Stimulated activated CD4-positive, alpha-beta T cell treated with anti-CD3 and anti-CD28 coated beads, Interleukin-12 subunit alpha, Interleukin-12 subunit beta, amount 100 ng/mL, for 4 hours (primary cell): Measurements from ENCODE around the gene SIL1.
"Not testable (repeated sequence)": the region's sequence is repeated elsewhere in the genome, so short reads cannot be mapped to it uniquely, and the experiment has no call there.

Experiments used
- DNase-seq: peaks from one replicate; pipeline ENCODE4 v3.0.0-alpha.2; 2020

SIL1 gene

DNA sequence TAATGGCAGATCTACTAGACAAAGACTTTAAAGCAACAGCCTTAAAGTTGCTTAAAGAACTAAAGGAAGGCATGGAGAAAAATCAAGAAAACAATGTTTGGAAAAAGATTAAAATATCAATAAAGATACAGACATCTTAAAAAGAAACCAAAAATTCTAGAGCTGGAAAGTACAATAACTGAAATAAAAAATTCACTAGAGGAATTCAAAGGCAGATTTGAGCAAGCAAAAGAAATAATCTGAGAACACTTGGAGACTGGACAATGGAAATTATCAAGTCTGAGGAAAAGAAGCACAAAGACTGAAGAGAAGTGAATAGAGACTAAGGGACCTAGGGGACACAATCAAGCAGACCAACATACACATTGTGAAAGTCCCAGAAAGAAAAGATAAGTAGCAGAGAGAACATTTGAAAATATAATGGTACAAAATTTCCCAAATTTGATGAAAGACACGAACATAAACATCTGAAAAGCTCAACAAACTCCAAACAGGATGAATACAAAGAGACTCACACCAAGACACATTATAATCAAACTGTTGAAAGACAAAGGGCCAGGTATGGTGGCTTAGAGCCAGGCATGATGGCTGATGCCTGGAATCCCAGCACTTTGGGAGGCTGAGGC is 26.3 kb downstream of the SIL1 start:
- DNase-seq, result no peak

DNA sequence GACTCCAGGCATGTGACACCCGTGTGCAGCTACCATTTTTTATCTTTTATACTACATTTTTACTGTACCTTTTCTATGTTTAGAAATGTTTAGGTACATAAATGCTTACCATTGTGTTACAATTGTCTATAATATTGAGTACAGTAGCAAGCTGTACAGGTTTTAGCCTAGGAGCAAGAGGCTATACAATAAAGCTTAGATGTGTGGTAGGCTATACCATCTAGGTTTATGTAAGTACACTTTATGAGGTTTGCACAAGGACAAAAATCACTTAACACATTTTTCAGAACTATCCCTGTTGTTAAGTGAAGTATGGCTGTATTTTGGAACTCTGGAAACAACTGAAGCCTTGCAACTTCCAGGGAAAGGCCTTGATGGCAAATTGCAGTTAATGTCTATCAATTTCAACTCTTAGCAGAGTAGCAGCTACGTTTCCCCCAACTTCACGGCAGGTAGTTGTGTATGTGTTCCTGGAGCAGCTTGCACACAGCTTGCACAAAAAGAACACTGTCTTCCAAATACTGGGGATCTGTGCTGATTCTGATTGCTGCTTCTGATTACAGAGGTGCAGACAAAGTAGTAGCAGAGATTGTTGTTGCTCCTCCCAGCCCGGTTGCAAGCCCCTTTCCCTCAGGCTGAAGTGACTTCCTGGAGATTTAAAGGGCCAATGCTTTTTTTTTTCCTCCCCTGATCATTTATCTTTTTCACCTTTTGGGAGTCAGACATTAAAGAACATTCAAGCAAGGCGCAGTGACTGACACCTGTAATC is 30.0 kb downstream of the SIL1 start:
- no peak for DNase-seq

DNA sequence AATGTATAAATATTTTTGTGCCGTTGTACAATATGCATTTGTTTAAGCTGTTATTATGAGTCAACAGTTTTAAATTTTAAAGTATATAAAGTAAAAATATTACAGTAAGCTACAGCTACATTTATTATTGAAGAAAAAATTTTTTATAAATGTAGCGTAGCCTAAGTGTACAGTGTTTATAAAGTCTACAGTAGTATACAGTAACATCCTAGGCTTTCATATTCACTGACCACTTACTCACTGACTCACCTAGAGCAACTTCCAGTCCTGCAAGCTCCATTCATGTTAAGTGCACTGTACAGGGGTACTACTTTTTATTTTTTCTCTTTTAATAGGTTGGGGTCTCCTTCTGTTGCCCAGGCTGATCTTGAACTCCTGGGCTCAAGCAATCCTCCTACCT is 30.6 kb downstream of the SIL1 start:
- DNase-seq, result no peak

DNA sequence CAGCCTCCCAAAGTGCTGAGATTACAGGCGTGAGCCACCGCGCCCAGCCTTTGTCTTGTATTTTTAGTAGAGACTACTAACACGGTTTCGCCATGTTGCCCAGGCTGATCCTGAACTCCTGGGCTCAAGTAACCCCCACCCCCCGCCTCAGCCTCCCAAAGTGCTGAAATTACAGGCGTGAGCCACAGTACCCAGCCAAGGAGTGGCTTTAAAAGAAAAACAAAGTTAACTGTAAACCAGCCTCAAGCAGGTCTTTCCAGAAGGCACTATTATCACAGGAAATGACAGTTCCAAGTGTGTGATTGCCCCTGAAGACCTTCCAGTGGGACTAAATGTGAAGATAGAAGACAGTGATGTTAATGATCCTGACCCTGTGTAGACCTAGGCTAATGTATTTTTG is 31.1 kb downstream of the SIL1 start:
- no peak for DNase-seq

DNA sequence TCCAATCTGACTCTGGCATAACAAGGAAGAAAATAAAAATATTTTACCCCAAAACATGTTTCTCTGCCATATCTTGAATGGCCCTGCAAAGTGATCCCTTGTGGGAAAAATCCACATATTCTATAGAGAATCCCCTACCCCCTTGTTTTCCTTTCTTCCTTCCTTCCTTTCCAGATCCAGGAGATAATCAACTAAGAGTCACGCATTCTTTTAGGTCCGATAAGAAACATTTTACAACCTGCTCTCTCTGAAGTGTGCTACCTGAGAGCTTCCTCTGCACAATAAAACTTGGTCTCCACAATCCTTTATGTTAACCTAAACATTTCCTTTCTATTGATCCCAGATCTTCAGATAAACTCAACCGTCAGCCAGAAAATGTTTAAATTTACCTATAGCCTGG is 33.3 kb downstream of the SIL1 start:
- DNase-seq, result not testable (repeated sequence)

DNA sequence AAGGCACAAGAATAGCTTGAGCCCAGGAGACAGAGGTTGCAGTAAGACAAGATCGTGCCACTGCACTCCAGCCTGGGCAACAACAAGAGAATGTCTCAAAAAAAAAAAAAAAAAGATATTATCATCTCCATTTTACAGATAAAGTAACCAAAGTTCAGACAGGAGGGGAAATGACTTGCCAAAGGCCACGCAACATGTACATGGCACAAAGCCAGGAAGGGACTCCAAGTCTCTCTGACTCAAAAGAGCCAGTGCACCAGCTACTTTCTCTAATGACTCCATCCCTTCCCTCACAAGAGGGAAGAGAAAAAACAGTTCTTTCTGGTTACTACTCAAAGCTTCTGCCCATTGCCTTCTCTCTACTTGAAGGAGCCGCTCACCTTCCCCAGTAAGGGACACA is 34.1 kb downstream of the SIL1 start:
- DNase-seq, result no peak

DNA sequence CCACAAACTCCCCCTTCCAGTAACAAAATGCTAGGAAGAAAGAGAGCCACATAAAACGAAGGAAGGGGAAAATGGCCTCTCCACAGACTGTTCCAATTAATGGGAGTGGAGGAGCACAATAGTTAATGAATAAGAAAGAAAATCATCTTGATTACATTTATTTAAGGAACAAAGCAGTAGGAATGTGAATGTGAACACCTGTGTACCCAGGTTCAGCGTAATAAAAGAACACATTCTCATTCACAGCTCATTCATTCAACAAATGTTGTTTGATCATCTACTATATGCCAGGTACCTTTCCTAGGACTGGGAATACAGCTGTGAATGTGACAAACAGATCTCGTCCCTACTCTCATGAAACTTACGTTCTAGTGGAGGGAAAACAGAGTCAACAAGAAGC is 35.7 kb downstream of the SIL1 start:
- DNase-seq, result no peak

DNA sequence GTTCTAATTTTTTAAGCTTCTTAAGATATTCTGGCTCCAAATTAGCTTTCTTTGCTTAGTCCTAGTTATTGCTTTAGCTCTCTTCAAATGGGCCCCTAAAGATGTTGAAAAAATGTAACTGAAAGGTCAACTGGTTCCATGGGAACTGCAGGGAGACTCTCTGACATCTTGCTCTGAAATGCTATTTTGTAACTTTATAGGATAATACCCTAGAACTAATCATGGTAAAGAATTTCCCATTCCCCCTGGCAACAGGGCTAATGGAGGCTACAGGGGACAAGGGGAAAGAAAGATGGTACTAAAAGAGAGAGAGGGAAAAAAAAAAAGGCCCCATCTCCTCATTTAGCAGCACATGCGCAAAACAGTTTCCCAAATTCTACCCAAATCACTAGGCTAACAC is 39.4 kb downstream of the SIL1 start:
- DNase-seq, result no peak

DNA sequence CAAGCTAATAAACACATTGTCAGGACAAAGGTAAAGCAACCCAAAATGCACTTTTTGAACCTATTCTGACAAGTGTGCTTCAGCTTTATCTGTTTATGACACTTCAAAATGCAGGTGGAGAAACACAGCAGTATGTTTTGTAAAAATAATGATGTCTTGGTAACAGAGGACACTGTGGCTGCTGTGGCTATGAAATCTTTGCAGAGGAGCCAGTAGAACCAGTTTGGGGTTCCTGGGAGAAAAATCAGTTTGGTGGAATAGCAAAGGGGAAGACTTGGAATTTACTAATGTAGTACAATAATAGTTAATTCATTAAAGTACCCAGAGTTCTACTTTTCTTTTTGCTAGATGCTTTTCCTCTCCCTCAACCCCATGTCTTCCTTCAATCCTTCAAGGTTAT is 40.6 kb downstream of the SIL1 start:
- no peak for DNase-seq

DNA sequence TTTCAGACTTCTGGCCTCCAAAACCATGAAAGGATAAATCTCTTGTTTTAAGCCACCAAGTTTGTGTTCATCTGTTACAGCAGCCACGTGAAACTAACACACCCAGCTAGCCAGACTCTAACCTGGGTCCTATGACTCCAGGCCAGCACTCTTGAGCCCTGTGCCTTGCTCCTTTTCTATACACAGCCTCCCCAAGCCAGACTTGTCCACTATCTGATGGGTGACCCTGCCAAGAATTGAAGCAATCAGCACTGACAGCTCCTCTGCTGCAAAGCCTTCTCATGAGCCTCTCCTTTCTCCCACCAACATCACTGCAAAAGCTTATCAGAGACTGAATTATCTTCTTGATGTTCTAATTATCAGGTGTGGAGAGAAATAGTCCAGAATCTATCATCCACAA is 41.4 kb downstream of the SIL1 start:
- no peak for DNase-seq

DNA sequence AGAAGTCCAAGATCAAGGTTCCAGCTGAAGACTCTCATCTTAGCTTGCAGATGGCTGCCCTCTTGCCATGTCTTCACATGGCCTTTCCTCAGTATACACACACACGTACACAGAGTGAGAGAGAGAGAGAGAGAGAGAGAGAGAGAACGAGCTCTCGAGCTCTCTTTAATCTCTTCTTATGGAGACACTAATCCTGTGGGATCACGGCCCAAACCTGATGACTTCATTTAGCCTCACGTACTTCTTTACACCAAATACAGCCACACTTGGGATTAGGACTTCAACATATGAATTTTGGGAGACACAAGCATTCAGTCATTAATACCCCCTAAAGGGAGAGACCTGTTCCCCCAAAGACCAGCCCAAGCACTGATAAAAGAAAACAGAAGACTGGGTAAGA is 42.8 kb downstream of the SIL1 start:
- DNase-seq, result no peak

DNA sequence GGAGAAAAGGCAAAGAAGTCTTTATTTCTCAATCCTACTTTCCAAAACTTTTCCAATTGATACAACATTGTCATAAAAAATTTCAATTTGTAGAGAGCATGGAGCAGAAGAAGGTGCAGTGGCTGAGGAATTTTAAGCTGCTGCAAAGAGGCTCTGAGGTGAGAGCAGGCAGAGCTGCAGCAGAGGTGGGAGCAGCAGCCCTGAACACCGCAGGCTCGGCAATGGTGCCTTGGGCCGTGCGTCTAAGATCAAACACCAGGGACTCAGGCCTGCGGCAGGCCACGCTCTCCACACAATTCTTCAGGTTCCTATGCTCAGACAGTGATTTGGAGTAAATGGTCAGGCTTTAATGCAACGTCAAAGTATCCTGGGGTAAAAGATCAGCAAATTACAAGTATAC is 46.3 kb downstream of the SIL1 start:
- DNase-seq, result no peak

DNA sequence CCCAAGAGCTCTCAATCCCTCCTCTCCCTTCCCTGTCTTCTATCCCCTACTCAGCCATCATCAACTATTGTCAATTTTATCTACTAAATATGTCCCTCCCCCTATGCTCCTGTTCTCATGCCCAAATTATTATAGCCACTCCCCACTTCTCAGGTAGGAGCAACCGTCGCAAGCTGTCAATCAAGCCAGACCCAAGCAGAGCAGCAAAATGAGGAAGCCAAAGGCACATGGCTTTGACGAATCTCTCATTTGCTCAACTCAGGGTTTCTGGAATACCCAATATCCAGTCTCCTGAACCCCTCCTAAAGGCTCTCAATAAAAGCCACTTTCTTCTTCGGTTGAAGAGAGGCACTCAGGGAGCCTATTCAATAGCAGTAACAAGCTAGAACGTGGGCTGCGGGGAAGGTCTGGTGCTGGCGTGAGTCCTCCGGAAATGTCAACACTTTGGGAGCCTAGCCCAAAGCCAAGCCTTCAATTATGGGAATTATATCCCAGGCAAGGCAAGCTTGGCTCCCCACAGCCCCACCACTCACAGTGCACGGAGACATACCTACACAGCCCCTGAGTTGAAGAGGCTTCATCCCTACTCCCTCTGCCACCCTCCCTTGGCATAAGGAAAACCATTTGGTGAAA is 47.7 kb downstream of the SIL1 start:
- no peak for DNase-seq

DNA sequence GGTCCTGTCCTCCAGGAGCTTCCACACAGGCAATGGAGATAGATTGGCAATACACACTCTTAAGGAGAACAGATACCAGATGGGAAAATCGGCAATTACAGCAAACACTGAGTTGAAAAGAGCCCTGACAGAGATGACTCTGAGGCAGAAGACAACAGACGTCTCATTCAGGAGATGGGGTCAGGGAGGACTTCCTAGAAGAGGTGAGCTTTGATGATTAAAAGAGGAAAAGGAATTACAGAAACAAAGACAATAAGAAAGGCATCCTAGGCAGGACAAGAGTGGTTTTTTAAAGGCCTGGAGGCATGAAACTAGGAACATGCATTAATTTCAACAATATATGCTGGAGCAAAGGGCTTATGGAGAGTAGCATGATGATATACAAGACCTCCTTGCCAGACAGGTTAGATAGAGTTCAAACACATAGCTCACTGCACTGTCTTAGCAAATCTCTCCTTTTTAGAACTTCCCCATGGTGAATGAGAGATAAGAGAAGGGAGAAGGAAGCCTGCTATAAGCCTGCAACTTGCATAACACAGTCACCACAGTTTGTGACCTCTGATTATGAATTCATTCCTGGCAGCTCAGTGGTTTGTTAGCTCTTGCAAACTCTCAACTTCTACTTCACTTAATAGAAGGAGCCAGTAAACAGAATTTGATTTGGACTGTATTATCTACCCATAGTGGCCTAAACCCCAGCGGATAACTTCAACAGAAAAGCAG is 48.5 kb downstream of the SIL1 start:
- DNase-seq, result no peak

DNA sequence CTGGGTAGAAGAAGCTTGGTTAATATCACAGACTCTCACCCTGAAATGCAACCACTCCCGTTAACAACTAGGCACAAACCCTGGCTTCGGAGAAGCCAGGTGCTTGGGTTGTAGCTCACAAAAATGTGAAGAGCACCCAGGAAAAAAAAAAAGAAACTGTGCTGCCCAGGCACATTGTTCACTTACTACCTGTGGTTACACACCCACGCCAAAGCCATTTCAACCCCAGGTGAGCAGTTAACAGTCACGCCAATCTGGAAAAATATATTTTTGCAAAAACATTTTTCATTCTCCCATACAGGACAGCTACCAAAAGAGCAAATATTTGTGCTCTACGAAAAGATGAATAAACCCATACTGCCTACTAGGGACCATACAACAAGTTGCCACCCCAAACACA is 49.2 kb downstream of the SIL1 start:
- DNase-seq, result no peak

DNA sequence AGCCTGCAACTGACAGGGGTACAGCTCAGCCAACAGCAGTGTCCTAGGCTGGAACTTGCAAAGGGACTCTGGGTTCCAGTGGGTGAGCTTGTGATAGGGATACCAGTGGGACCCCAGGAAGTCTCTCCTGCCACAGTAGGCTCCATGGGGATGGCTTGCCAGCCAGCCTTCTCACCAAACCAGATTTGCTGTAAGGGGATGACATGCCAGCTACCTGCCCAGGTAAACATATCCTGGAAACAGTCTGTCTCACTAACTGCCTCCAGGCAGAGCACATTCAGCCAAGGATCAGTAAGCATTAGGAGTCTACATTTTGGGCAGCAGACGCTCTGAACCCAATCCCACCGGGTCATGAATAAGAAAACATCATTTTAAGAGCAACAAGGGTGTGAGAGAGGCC is 49.9 kb downstream of the SIL1 start:
- no peak for DNase-seq

DNA sequence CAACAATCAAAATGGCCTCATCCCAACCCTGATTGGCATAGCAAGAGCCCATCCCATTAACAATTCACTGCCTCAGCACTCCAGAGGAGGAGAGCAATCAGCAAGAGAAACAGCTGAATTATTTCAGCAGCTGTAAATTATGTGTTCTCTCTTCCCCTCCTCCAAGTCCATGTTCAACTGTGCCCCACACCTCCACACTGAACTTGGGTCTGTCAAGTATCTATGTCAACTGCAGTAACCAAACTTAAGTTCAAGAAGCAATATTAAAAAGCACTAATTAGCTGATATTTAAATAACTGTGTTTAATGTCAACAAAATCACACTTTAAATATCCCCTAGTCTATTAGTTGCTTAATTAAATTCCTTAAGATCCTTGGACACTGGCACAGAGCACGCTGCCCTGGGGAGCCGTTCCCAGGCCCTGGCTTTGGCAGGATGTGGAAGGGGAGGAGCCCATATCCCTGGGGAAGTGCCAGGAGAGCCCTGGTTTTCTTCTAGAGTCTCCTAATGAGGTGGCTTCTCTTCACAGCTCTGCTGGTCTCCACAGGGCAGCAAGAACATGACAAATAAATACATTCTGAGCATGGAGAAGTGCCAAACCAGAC is 50.6 kb downstream of the SIL1 start:
- DNase-seq, result no peak

DNA sequence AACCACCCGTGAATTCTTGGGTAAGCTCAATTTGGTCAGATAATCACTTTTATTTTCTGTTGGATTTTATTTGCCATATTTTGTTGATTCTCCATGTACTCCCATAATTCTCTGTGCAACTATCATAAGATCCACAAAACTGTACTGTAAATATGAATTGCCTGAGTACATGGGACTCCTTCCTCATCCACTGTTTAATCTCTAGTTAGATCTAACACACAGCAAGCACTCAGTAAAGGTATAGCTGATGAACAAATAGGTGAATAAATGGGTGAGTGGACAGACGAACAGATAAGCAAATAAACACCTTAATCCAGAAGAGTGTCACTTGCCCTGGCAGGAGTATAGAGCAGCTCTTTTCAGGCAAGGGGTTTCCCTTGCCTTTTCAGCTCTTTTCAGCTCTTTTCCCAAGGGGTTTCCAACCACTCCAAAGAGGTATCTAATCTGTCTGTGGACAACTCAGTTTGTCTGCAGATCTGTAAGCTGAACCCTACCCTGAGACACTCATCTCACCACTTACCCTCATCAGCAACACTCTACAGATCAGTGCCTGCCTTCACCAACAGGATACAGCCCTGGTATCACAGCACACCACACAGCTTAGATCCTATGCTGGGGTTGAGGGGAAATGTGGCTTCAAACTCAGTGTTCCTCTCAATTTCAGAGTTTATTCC is 51.2 kb downstream of the SIL1 start:
- DNase-seq, result no peak

DNA sequence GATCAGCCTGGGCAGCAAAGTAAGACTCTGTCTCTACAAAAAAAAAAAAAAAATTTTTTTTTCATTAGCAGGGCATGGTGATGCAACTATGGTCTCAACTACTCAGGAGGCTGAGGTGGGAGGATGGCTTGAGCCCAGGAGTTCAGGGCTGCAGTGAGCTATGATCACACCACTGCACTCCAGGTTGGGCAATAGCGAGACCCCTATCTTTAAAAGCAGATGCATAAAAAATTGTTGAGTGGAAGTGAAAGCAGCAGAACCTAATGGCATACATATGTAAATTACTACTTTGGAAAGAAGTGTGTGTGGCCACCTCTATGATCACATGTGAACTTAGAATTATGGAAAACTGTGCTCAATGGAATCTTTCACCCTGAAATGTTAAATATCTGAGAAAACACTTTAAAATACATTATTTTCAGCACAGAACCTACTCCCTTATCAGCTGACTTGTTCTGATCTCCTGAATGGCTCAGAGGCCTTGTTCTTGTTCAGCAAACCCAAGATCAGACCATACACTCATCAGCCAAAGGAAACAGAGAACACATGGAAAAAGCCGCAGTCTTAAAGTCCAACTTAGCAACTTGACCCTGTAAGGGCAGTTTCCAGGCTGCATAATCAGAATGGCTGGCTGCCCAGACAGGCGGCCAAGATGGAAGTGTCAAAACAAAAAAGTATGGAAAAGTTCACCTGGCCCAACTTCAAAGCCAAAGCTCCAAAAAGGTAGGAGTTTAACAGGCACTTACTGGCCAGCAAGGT is 56.5 kb downstream of the SIL1 start:
- DNase-seq, result no peak

DNA sequence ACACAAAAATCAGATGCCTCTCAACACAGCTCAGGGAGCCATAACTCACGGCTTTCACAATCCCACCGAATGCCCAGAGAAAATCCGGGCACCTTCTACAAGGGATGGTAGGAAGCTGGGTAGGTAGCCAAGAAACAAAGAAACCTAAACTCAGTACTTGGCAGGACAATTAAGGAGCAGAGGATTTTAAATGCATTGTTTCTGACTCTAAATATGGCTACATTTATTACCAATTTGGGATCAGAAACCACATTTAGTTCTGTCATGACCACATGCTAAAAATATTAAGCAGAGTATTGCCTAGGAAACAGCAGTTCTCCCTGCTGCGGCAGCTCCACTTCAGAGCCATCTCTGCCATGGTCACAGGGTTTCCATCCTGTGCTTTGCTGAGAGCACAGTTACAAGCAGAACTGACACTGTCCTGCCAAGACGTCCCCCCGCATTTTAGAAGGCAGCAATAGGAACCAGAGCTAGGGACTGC is 57.5 kb downstream of the SIL1 start:
- no peak for DNase-seq

DNA sequence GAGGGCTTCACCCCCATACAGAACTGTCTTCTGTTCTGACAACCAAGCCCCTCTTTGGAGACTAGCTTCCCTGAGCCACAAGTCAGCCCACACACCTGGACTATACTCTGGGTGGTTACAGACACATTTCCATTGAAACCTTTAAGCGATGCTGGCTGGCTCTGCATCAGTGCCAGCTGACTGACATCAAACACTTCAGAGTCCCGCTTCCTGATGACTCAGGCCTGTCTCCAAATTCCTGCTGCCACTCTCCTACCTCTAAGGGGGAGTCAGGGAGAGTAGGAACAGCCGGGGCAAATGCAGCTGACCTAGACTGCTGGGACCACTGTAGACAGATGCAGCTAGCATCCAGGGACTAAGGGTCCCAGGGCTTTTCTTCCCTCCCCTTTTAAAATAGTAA is 59.4 kb downstream of the SIL1 start:
- DNase-seq, result no peak

DNA sequence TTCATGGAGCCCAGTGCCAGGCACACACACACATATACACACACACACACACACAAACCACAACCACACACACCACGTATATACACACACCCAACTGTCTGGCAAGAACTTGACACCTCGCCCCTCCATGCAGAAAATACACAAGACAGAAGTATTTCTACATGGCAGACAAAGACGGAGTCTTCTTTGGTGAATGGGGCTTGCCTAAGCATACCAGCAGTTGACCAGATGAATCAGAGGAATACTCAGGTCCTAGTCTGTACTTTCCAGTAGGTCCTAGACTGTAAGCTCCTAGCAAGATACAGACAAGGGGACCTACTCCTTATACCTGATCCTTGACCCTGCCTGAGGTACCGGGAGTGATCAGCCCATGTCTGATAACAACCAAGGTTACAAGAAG is 60.1 kb downstream of the SIL1 start:
- no peak for DNase-seq
